Liver (tissue), 9 donors: ENCODE results near the gene DPAGT1. TPM values are rescaled to one million over a fixed set of nuclear protein-coding genes. Genes with fewer than 3 reads are reported as not detected.

Experiments
- DNase-seq: peaks from one replicate; pipeline ENCODE4 v3.0.0-alpha.2; 2017; ENCODE audit warnings: low spot score
- H3K27ac ChIP-seq, 2 donors: one replicate each; pipeline ENCODE4 v1.7.0; 2013; ENCODE audit warnings: inconsistent platforms in 2 of 2, low read length in 2 of 2, control low read depth in 1 of 2, low read depth in 1 of 2, mild to moderate bottlenecking in 1 of 2
- H3K27me3 ChIP-seq, 4 donors: one replicate each; pipeline versions ENCODE4 v1.6.1 to v1.7.0; 2013; ENCODE audit warnings: low read length in 3 of 4, inconsistent platforms in 1 of 4, mild to moderate bottlenecking in 1 of 4, moderate library complexity in 1 of 4; ENCODE audit not compliant: control insufficient read depth in 4 of 4, insufficient read depth in 4 of 4
- H3K36me3 ChIP-seq, 4 donors: one replicate each; pipeline versions ENCODE4 v1.6.1 to v1.7.0; 2013; ENCODE audit warnings: low read length in 3 of 4, mild to moderate bottlenecking in 3 of 4, low read depth in 1 of 4, moderate library complexity in 1 of 4; ENCODE audit not compliant: control insufficient read depth in 4 of 4, insufficient read depth in 3 of 4
- H3K4me1 ChIP-seq, 4 donors: one replicate each; pipeline versions ENCODE4 v1.6.1 to v1.7.0; 2013; ENCODE audit warnings: low read length in 3 of 4, mild to moderate bottlenecking in 3 of 4, moderate library complexity in 1 of 4; ENCODE audit not compliant: control insufficient read depth in 4 of 4, insufficient read depth in 4 of 4
- H3K4me3 ChIP-seq, 3 donors: one replicate each; pipeline versions ENCODE4 v1.6.1 to v1.7.0; 2013; ENCODE audit warnings: low read length in 3 of 3, control low read depth in 1 of 3, low read depth in 1 of 3, mild to moderate bottlenecking in 1 of 3
- H3K9ac ChIP-seq, 2 donors: one replicate each; pipeline ENCODE4 v1.7.0; 2013; ENCODE audit warnings: low read length in 2 of 2, mild to moderate bottlenecking in 2 of 2, moderate library complexity in 2 of 2, control low read depth in 1 of 2, low read depth in 1 of 2
- H3K9me3 ChIP-seq, 4 donors: one replicate each; pipeline versions ENCODE4 v1.6.1 to v1.7.0; 2013; ENCODE audit warnings: low read length in 3 of 4; ENCODE audit not compliant: control insufficient read depth in 4 of 4
- EGR1 ChIP-seq, 2 donors: IDR thresholded peaks; 2 replicates each; pipeline ENCODE4 v1.6.1; 2016 to 2018; ENCODE audit warnings: antibody characterized with exemption in 2 of 2, low read depth in 2 of 2
- FOXA2 ChIP-seq: IDR thresholded peaks from 2 replicates; pipeline ENCODE4 v1.6.1; 2016; ENCODE audit warnings: antibody characterized with exemption
- HNF4A ChIP-seq, 2 donors: conservative IDR thresholded peaks; 2 replicates each; pipeline ENCODE4 v1.6.1; 2016; ENCODE audit warnings: antibody characterized with exemption in 2 of 2, mild to moderate bottlenecking in 2 of 2
- HNF4G ChIP-seq: IDR thresholded peaks from 2 replicates; pipeline ENCODE4 v1.6.1; 2016; ENCODE audit warnings: antibody characterized with exemption
- NR2F2 ChIP-seq: IDR thresholded peaks from 2 replicates; pipeline ENCODE4 v1.6.1; 2016; ENCODE audit warnings: antibody characterized with exemption
- RAD21 ChIP-seq, 2 donors: IDR thresholded peaks; 2 replicates each; pipeline ENCODE4 v1.6.1; 2016; ENCODE audit warnings: antibody characterized with exemption in 2 of 2, mild to moderate bottlenecking in 2 of 2
- RXRA ChIP-seq, 2 donors: IDR thresholded peaks; 2 replicates each; pipeline ENCODE4 v1.6.1; 2017 to 2018; ENCODE audit warnings: antibody characterized with exemption in 2 of 2, mild to moderate bottlenecking in 1 of 2
- YY1 ChIP-seq: IDR thresholded peaks from 2 replicates; pipeline ENCODE4 v1.6.1; 2016; ENCODE audit warnings: antibody characterized with exemption, mild to moderate bottlenecking
- ZBTB33 ChIP-seq: IDR thresholded peaks from 2 replicates; pipeline ENCODE4 v1.6.1; 2016; ENCODE audit warnings: antibody characterized with exemption
- WGBS: extraction: QIAGEN DNeasy Blood & Tissue Kit; methylation state at CpG from one replicate; pipeline ENCODE4 v1.1.7; 2013; 5-methylcytosine and 5-hydroxymethylcytosine counted together
- polyA plus RNA-seq, 2 donors: library from polyadenylated mRNA; stranded (reverse) in 1 of 2; unstranded in 1 of 2; fragments of 200-250 nt in 1 of 2; fragments of >200 nt in 1 of 2; fragmentation: Nextera tagmentation in 1 of 2; extraction: Ambion mirVana in 1 of 2; gene quantifications; one replicate each; pipeline versions ENCODE4 v1.2.1 to v1.2.3, GENCODE V29; 2013 to 2015
- total RNA-seq, 2 donors: library from RNA; depleted of rRNA; stranded (reverse); fragments of >200 nt; gene quantifications; one replicate each; pipeline ENCODE4 v1.2.3, GENCODE V29; 2014
- TF ChIP-seq, protein P1 (sequence below): fragments of 150-350 bp; IDR thresholded peaks from 2 replicates; pipeline ENCODE4 v1.5.1; 2017; ENCODE audit warnings: improper control_type of control experiment, low read depth, low read length; ENCODE audit not compliant: missing input control
- TF ChIP-seq, protein P2 (sequence below): IDR thresholded peaks from 2 replicates; pipeline ENCODE4 v1.6.1; 2016; ENCODE audit warnings: antibody characterized with exemption, mild to moderate bottlenecking
- TF ChIP-seq, protein P3 (sequence below): IDR thresholded peaks from 2 replicates; pipeline ENCODE4 v1.6.1; 2016; ENCODE audit warnings: antibody characterized with exemption
- donor health status: healthy.
- donor health status: healthy.
- donor health status: healthy.
- donor health status: healthy.
- donor health status: healthy.

Gene DPAGT1
- total and polyA plus RNA-seq, 4 donors, result 12.8 to 48.0 (median 37.4) TPM

GRCh38 chr11:119147604-119148333 lies 46.1 kb upstream of the DPAGT1 start:
- no peak overlapping the region for H3K9ac ChIP-seq

More at GRCh38 chr11:119147604-119148333, 46.1 kb upstream of the DPAGT1 start:
- DNase-seq, result no peak
- WGBS, result 67% methylated on average over 6 of the region's 6 CpGs
- peaks cover 4 to 23% (median 11%) of the 10 kb centered on the region in 4 donors for H3K4me1 ChIP-seq
- H3K4me3 ChIP-seq, result no peak overlapping the region
- no peak overlapping the region for H3K27ac ChIP-seq
- TF ChIP-seq, protein P1, sequence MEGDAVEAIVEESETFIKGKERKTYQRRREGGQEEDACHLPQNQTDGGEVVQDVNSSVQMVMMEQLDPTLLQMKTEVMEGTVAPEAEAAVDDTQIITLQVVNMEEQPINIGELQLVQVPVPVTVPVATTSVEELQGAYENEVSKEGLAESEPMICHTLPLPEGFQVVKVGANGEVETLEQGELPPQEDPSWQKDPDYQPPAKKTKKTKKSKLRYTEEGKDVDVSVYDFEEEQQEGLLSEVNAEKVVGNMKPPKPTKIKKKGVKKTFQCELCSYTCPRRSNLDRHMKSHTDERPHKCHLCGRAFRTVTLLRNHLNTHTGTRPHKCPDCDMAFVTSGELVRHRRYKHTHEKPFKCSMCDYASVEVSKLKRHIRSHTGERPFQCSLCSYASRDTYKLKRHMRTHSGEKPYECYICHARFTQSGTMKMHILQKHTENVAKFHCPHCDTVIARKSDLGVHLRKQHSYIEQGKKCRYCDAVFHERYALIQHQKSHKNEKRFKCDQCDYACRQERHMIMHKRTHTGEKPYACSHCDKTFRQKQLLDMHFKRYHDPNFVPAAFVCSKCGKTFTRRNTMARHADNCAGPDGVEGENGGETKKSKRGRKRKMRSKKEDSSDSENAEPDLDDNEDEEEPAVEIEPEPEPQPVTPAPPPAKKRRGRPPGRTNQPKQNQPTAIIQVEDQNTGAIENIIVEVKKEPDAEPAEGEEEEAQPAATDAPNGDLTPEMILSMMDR, result no peak
- TF ChIP-seq, protein P2, sequence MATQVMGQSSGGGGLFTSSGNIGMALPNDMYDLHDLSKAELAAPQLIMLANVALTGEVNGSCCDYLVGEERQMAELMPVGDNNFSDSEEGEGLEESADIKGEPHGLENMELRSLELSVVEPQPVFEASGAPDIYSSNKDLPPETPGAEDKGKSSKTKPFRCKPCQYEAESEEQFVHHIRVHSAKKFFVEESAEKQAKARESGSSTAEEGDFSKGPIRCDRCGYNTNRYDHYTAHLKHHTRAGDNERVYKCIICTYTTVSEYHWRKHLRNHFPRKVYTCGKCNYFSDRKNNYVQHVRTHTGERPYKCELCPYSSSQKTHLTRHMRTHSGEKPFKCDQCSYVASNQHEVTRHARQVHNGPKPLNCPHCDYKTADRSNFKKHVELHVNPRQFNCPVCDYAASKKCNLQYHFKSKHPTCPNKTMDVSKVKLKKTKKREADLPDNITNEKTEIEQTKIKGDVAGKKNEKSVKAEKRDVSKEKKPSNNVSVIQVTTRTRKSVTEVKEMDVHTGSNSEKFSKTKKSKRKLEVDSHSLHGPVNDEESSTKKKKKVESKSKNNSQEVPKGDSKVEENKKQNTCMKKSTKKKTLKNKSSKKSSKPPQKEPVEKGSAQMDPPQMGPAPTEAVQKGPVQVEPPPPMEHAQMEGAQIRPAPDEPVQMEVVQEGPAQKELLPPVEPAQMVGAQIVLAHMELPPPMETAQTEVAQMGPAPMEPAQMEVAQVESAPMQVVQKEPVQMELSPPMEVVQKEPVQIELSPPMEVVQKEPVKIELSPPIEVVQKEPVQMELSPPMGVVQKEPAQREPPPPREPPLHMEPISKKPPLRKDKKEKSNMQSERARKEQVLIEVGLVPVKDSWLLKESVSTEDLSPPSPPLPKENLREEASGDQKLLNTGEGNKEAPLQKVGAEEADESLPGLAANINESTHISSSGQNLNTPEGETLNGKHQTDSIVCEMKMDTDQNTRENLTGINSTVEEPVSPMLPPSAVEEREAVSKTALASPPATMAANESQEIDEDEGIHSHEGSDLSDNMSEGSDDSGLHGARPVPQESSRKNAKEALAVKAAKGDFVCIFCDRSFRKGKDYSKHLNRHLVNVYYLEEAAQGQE, result no peak
- TF ChIP-seq EGR1 (IDR thresholded peaks at IDR 0.05; ENCODE audit: low read depth in 2 of 2) (no peak), RAD21 (IDR thresholded peaks at IDR 0.05) (no peak), FOXA2 (no peak), NR2F2 (no peak), ZBTB33 (no peak), HNF4A (conservative IDR thresholded peaks at IDR 0.05) (no peak), RXRA (IDR thresholded peaks at IDR 0.05) (no peak), HNF4G (no peak), YY1 (no peak)
- TF ChIP-seq, protein P3, sequence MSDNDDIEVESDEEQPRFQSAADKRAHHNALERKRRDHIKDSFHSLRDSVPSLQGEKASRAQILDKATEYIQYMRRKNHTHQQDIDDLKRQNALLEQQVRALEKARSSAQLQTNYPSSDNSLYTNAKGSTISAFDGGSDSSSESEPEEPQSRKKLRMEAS, result no peak
- peaks cover 0 to 4% (median 0%) of the 10 kb centered on the region in 4 donors for H3K27me3 ChIP-seq
- H3K9me3 ChIP-seq, result no peaks in the 10 kb centered on the region
- H3K36me3 ChIP-seq, result no peaks in the 10 kb centered on the region
